GM12875 (cell line): ENCODE data around the gene ZHX3.

Experiments
- H3K4me3 ChIP-seq: one replicate; pipeline ENCODE4 v1.5.1; 2011; ENCODE audit warnings: low read depth, low read length, control low read depth
- CTCF ChIP-seq: IDR thresholded peaks from 2 replicates; pipeline ENCODE4 v1.5.1; 2011; ENCODE audit warnings: low read depth, mild to moderate bottlenecking, control low read depth, inconsistent platforms, low read length, moderate library complexity, borderline replicate concordance; ENCODE audit not compliant: insufficient read depth

Gene ZHX3

GRCh38 chr20:41143354-41143753 lies 174.2 kb downstream of the ZHX3 start:
- H3K4me3 ChIP-seq = no peak overlapping the region
- no peak for TF ChIP-seq CTCF

- no peak for TF ChIP-seq CTCF
- H3K4me3 ChIP-seq = no peak overlapping the region
Observed at GRCh38 chr20:41142919-41143318, 174.6 kb downstream of the ZHX3 start.

DNA sequence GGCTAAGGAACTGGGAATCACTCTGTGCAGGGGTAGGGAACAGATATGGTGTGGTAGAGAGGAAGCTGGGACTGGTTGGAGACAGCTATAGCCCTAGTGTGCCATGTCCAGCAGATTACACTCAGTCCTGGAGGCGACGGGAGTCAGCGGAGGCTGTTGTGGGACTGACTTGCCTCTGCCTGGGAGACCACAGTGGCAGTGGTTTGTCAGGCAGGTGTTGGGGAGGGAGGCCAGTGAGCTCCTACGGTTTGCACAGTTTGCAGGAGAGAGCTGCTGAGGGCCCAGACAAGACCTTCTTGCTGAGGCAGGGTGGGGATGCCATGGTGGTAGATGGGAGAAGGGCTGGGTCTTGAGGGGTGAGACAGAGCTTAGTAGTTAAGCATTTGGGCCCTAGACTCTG lies 175.3 kb downstream of the ZHX3 start:
- no peak overlapping the region for H3K4me3 ChIP-seq
- TF ChIP-seq CTCF = no peak

GRCh38 chr20:41141153-41141815 lies 176.2 kb downstream of the ZHX3 start:
- no peak overlapping the region for H3K4me3 ChIP-seq
- TF ChIP-seq CTCF = no peak

GRCh38 chr20:41140226-41141133 lies 177.1 kb downstream of the ZHX3 start:
- no peak overlapping the region for H3K4me3 ChIP-seq

GRCh38 chr20:41139227-41140093 lies 178.1 kb downstream of the ZHX3 start:
- no peak for TF ChIP-seq CTCF

More at GRCh38 chr20:41140226-41141133, 177.1 kb downstream of the ZHX3 start:
- no peak for TF ChIP-seq CTCF

More at GRCh38 chr20:41139227-41140093, 178.1 kb downstream of the ZHX3 start:
- H3K4me3 ChIP-seq = peak overlapping the region; percentile 61
